Panc1 (cell line): ENCODE measurements around the gene FBXL4.

Source experiments
- CTCF ChIP-seq: fragments of 450-650 bp; IDR thresholded peaks from 2 replicates; pipeline ENCODE4 v1.5.1; 2017; ENCODE audit warnings: mild to moderate bottlenecking
- POLR2AphosphoS5 ChIP-seq: IDR thresholded peaks from 2 replicates; pipeline ENCODE4 v1.6.1; 2012; ENCODE audit warnings: mild to moderate bottlenecking, low read depth, low read length, moderate library complexity
- REST ChIP-seq, 2 experiments: IDR thresholded peaks; 2 replicates each; pipeline ENCODE4 v1.6.1; 2011 to 2012; ENCODE audit warnings: low read depth in 2 of 2, control low read depth in 1 of 2, low read length in 1 of 2, mild to moderate bottlenecking in 1 of 2, moderate library complexity in 1 of 2; ENCODE audit not compliant: insufficient read depth in 1 of 2
- SIN3A ChIP-seq: IDR thresholded peaks from 2 replicates; pipeline ENCODE4 v1.6.1; 2012; ENCODE audit warnings: low read depth, mild to moderate bottlenecking, low read length, moderate library complexity, borderline replicate concordance; ENCODE audit not compliant: insufficient read depth
- TCF7L2 ChIP-seq: IDR thresholded peaks from 2 replicates; pipeline ENCODE4 v1.6.1; 2011; ENCODE audit warnings: mild to moderate bottlenecking, low read depth, low read length, inconsistent platforms

- no peak for TF ChIP-seq CTCF
- TF ChIP-seq POLR2AphosphoS5, result no peak
- no peak for TF ChIP-seq SIN3A
- TF ChIP-seq REST (IDR thresholded peaks at IDR 0.05; ENCODE audit: insufficient read depth in 1 of 2, low read depth in 2 of 2, low read length in 1 of 2), result no peak
- TF ChIP-seq TCF7L2, result no peak
Observed at GRCh38 chr6:98840996-98841513, 106.7 kb downstream of the FBXL4 start.
